Amniotic epithelial cell (primary cell): ENCODE data around the gene GBX2.
A peak's percentile ranks its signal among the peaks of the same experiment; 100 is the strongest.

Experiments used
- DNase-seq: peaks from one replicate; pipeline ENCODE4 v3.0.0-alpha.2; 2010; ENCODE audit warnings: low read depth

Gene GBX2

GRCh38 chr2:236167297-236168109 lies 683 bp downstream of the GBX2 start:
- peak; percentile 22 for DNase-seq

GRCh38 chr2:236166796-236167296 lies 1.3 kb downstream of the GBX2 start:
- no peak for DNase-seq

DNA sequence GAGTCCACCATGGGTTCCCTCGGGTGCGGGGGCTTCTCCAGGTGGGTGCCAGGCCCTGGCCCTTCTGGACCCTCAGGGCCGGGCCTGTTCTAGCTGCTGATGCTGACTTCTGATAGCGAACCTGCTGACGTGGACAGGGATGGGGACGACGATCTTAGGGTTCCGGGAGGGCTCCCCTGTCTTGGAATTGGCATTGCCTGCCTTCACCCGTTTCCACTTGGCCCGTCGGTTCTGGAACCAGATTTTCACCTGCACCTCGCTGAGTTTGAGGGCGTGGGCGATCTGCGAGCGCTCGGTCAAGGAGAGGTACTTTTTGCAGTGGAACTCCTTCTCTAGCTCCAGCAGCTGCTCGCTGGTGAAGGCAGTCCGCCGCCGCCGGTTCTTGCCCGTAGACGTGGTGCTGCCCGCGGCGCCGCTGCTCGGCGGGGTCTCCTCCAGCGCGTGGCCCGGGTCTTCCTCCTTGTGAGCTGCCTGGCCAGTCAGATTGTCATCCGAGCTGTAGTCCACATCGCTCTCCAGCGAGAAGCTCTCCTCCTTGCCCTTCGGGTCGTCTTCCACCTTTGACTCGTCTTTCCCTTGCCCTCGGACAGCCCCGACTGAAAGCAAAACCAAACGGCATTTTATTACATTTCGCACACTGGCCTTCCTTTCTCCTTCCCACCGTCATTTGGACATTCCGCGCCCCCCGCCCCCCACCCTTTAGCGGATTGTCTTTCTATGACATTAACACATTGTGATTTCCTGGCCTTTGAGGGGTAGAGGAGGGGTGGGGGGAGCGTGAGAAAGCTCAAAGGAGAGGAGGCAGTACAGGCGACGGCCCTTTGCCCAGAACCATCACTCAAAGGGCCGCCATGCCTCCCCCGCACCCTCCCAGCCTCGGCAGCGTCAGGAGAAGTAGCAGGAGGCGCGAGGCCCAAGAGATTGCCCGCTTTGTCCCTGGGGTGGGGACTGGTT lies 2.1 kb downstream of the GBX2 start:
- no peak for DNase-seq

DNA sequence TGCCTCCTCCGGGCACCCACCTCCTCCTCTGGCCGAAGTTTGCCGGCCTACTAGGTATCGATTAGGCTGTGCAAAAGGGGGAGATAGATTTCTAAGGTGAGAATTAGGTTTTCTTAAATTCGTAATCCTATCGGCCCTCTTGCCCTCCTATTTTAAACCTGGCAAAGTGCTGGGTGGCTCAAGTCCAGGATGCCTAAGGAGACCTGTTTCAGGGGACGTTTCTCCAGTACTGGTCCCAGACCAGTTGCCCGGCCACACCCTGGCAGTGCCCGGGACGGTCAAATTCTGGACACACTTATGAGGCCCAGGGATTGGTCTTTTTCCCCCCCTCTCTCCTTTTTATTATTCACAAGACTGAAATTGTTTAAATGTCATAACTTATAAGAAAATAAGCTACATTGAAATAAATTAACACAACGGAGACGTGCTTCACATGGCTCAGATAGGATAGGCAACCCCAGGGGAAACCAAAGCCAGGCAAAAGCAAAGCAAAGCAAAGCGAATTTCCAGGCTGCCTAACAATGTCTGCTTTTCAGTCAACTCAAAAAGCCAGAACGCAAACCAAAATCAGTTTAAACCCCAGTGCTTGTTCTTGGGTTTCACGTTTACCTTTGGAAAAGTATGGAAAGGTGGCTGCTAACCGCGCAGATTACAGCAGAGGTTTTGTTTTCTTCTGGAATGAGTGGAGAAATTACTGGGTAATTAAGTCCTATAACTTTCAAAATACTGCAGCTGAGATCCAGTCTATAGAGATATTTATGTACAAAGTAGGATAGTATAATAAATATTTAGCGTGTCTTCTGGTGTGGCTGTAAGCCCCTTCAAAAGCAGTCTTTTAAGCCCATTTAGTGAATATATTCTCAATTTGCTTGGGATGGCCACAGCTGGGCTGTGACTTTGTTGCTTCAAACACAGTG lies 3.0 kb downstream of the GBX2 start:
- DNase-seq: no peak

DNA sequence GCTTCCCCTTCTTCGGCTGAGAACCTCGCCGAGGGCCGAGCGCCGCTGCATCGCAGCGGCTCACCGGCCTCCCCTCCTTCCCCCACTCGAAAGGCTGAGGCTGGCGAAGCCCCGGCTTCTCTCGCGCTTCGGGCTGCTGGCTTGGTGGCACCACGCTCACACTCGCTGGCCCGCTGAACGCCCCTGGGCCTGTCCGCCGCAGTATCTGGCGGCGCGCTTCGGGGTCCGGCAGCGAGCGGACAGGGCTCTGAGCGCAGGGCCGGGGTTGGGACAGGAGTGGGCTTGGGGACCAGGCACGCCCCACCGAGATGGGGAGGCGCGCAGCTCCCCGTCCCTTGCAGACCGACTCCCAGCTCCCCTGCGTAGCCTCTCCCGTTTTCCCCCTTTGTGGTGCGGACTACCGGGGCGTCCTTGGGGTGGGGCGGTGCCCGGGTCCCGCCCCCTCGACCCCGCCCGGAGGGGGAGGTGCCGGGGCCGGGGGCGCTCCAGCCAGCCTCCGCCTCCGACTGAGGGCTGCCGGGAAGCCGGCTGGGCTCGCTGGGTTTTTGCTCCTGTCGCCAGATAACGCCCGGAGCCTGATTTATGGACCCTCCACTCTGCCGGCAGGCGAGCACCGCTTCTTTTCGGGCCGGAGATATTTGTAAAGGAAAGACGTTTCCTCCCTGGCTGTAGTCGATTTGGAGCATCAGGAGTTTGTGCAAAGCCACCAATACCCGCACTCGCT lies 3.8 kb downstream of the GBX2 start:
- DNase-seq: no peak

DNA sequence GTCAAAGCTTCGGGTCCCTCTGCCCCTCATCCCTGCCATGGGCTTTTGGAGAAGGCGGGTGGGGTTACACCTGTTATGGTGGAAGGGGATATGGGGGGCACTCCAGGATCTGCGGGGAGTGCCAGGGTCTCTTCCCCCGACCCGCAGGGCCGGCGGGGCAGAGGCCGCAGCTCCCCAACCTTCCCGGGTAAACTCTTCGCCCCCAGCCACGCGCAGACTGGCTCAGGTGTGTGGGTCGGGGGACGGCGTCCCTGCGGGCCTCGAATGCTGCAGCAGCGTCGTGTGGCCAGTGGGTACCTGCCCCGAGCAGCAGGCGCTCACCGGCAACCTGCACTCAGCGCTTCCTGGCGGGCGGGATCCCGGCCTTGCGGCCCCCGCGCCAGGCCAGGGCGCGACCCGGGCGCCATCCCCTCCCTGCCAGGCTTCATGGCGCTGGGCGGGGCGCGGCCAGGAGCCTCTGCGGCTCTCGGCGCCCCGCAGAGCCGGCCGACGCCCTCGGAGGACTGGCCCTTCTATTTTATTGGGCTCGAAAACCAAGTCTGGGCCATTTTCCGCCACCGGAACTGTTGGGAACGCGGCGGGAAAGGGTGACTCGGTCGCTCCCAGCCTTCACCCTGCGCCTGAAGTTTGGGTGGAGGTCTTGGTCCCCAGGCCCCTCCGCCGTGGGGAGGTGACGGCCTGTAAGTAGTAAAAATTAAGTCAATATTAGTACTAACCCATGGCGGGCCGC lies 4.5 kb downstream of the GBX2 start:
- DNase-seq: no peak

DNA sequence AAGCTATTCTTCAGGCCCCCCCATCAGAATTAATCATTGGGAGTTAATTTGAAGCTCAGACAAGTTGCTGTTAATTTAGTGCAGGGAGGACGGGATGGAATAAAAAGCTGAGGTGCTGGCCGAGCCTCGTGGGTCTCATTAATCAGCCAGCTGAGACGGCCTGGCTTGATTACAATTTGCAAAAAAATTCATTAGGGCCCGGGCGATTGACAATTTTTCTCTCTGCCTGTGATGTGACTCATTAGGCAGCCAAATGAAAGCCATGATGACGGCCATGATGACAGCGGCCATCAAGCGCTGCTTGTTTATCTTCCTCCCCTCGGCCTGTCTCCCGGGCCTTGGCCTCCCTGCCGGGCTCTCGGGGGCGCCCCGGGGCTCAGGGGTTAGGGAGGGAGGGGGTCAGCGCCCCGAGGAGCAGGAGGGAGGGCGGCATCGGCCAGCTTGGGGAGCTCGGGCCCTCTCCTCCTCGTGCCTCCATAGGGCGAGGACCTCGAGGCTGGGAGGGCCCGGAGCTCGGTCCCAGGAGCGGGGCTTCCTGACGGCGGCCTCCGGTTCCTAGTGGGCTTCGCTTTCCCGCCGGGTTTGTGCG lies 5.2 kb downstream of the GBX2 start:
- DNase-seq: no peak

- no peak for DNase-seq
Measured at GRCh38 chr2:236162031-236162845, 5.9 kb downstream of the GBX2 start.

DNA sequence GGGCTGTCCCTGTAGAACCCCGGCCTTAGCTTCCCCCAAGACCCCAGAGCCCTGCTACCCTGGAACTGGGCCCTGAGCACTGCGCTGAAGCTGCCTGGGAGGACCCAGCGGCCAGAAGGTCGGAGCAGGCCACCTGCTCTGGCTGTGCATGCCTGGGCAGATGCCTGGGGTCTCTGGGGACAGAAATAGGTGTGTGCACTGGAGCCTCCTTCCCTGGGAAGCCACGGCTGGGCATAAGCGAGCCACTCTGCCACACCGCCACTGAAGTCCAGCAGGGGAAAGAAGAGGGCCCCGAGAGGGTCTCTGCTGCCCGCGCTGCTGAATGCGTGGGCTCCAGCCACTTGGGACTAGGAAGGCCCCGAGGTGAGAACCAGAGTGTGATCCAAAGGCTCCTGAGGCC lies 6.7 kb downstream of the GBX2 start:
- no peak for DNase-seq

GRCh38 chr2:236161082-236161462 lies 7.1 kb downstream of the GBX2 start:
- DNase-seq: no peak

DNA sequence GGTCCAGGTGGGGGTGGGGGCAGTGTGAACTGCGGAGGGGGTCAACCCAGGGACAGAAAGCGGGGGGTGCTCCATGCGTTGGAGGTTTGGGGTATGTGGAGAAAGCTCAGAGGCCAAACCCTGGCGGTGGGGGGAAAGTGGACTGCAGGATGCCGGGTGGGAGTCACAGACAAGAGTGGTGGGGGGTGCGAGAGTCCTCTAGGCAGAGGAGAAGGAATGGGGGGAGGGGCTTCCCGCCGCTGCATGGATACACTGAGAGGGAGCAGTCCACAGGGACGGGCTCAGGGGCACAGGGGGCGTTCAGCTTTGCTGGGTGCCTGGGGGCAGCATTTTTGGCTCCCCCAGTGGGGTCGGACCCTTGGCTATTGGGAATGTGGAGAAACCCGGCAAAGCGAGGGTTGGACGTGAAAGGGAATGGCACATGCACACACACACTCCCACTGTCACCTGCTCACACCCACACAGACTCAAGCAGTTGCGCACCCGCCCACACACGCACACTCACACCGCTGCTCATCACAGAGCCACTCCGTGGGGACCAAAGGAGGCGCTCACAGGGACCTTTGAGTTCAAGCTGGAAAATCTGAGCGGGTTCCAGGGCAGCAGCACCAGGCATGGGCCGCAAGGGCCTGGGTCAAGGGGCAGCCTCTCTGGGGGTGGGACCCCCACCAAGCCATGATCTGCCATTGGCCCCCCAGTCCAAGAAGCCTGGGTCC lies 7.7 kb downstream of the GBX2 start:
- no peak for DNase-seq

GRCh38 chr2:236159778-236160170 lies 8.4 kb downstream of the GBX2 start:
- DNase-seq: no peak

DNA sequence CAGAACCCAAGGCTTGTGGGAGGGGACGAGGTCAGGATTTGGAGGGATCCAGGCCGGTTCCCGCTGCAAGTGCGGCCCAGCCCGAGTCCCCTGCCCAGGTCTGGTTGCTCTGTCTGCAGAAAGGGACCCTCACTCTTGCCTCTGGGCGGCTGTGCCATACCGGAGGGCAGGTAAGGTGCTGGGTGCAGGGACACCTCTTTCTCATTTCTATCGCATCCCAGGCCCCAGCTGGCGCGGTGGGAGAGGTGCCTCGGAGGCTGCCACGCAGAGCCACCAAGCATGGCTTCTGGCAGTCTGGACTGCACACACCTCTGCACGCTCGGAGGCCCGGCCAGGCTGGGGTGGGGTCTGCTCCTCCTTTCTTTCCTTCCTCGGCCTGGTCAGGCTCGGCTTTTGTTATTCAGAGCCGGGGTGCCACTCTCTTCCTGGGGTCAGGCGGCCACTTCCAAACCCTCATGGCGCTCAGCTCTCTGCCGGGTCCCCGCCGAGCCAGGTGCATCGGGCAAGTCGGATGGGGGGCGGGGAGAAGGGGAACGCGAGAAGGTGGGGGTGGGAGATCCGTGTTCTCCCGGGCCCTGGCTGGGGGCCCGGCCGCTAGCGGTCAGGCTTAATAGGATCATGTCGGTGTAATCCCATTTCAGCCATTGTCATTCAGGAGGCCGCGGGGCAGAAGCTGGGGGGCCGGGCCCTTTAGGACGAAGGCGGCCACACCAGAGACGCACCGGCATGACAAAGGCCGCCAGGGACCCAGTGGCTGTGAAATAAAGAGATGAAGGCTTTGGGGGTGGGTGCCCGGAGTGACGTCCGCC lies 9.0 kb downstream of the GBX2 start:
- no peak for DNase-seq

- no peak for DNase-seq
Measured at GRCh38 chr2:236157815-236158498, 10.2 kb downstream of the GBX2 start.

DNA sequence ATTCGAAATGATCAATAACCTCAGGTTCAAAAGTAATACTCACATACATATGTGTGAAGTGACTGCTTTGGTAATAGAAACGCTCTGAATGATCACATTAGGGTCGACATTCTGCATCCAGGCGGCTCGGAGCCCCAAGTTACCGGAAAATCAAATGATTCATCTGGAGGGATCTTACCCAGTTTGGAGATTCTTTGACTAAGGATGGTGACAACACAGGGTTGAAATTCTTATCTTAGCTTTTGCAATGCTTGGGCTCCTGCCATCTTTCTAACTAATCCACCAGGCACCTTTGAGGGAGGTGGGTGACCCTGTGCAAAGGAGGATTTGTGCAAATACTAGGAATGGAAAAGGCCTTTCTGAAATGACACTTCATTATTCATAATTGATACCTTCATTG lies 10.8 kb downstream of the GBX2 start:
- no peak for DNase-seq

DNA sequence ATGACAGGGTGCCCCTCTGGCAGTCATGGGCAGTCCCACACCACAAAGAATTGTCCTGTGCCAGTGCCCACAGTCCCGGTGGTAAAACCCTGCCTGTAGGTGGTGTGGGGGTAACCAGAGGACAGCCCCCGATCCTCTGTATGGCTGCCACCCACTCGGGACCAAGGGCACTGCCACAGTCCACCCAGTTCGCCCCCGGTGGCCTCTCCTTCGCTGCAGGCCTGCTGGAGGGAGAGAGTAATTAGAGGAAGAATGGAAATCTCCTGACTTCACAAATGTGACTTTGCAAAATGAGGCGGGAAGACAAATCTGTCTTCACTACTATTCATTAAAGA lies 11.4 kb downstream of the GBX2 start:
- no peak for DNase-seq
